HG02870 (cell line): ENCODE results near the gene CDK2AP2.
"Not testable (repeated sequence)": the region's sequence is repeated elsewhere in the genome, so short reads cannot be mapped to it uniquely, and the experiment has no call there.

Source experiments
- ATAC-seq: cut with Tn5 transposase; IDR thresholded peaks from one replicate; pipeline ENCODE4 v1.9.1; 2021; ENCODE audit warnings: mild to moderate bottlenecking, moderate library complexity; ENCODE audit not compliant: unreplicated experiment

Gene CDK2AP2

DNA sequence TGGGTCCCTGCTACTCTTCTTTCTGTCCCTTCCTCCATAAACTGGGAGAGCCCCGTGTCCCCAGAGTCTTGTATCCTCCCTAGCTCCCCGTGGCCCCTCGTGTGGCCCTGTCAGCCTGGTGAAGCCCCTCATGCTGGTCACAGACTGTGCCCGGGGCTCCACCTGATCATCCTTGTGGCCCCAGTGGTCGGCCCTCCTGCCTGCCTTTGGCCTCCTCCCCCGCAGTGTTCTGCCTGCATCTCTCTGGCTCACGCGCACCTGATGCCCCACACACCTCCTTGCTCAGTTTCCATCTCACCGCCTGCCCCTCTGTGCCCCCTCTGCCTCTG lies 16.5 kb upstream of the CDK2AP2 start:
- no peak for ATAC-seq

DNA sequence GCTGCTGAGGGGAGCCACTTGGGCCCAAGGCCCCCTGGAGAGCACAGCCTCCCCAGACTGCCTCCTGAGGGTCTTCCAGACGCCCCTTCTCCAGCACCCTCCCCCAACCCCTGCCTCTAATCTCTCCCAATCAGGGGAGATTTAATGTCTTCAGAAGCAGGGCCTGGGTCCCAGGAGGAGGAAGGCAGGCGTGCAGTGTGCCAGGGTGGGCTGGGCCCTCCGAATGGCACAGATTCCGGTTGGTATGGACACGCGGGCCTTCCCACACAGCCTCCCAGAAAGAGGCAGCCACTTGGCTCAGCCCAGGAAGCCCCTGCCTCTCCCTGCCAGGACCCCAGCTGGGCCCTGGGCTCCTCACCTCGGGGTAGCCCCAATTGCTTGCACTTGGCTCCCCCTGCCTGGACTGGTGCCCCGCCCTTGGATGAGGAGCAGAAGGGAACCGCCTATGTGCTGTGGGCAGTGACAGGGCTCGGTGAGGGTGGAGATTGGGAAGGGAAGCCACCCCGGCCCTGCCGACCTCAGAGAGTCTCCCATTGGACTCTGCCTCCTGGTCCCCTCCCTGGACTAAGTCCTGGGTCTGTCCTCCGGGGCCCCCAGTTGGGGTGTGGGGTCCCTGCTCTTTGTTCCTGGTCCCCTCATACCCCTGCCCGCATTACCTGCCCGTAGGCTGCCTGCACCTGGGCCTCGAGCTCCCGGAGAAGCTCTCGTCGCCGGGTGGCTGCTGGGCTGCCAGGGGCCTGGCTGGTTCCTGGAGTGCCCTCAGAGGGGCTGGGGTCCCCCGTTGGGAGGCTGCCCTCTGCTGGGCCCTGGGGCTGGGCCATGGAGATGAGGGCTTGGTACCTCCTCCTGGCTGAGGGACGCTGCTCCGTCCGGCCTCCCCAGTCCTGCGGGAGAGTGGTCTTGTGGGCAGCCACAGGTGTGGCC lies 15.9 kb upstream of the CDK2AP2 start:
- ATAC-seq = no peak

DNA sequence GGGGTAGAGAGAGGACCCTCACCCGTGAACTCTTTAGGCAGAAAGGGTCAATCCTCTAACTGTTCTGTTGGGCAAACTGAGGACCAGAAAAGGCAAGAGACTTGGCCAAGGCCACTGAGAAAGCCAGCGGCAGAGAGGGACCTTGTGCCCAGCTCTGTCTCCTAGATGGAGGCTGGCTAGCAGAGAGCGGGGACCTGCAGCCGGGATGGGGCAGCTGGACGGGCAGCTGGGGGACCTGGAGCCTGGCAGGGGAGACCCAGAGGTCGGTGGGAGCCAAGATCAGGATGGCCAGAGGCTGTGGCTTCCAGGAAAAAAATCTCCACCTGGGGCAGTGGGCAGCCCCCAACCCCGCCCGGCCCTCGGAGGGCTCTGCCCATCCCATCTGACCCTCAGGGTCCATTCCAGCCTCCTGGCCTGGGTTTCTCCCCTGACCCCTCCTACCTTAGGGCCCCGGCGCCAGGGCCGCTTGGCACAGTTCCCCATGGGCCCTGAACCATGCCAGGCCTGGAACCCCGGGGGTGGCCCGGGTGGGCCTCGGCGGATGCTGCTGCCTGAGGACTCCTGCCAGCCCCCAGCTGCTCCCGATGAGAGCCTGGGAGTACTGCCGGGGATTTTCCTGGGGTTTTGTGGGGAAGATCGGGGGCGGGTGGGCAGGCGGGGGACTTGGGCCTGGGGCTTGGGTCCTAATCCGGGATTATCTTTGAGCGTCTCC lies 15.0 kb upstream of the CDK2AP2 start, which contains the start of gene CABP2:
Gene CABP2 (minus strand): TSS at position 603 of the 712 bp plus-strand sequence. CDS start 120 bp downstream, at position 483.
- no peak for ATAC-seq

DNA sequence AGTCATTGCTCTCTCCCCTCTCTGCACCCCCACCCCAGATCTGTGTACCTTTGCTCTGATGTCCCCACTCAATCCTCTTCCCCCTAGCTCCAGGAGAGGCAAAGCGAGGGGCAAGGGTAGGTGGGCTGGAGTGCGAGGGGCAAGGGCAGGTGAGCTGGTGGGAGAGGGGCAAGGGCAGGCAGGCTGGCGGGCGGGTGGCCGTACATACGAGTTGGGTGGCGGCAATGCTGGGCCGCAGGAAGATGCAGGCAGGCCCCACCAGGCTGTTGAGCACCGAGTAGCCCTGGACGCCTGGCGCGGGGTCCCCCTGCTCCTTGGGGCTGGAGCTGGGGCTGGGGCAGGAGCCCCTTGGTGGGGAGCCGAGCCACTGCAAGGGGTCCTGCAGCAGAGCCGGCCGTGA lies 14.4 kb upstream of the CDK2AP2 start:
- no peak for ATAC-seq

DNA sequence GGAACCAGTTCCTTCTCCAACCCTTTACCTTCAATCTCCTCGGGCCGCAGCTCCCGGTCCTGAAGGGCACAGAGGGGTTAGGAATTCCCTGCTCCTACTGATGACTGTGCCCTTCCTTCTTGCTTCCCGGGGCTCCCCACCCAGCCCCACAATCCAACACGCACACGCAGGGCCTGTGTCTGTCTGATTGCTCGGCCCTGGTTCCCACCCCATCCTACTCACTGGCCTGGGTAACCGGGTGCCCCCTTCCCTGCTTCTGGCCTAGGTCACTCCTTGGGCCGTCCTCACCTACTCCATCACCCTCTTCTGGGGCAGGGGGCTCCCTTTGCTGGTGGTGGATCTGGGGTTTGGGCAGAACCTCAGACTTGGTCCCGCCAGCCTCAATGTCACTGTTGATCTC lies 14.0 kb upstream of the CDK2AP2 start:
- ATAC-seq = no peak

DNA sequence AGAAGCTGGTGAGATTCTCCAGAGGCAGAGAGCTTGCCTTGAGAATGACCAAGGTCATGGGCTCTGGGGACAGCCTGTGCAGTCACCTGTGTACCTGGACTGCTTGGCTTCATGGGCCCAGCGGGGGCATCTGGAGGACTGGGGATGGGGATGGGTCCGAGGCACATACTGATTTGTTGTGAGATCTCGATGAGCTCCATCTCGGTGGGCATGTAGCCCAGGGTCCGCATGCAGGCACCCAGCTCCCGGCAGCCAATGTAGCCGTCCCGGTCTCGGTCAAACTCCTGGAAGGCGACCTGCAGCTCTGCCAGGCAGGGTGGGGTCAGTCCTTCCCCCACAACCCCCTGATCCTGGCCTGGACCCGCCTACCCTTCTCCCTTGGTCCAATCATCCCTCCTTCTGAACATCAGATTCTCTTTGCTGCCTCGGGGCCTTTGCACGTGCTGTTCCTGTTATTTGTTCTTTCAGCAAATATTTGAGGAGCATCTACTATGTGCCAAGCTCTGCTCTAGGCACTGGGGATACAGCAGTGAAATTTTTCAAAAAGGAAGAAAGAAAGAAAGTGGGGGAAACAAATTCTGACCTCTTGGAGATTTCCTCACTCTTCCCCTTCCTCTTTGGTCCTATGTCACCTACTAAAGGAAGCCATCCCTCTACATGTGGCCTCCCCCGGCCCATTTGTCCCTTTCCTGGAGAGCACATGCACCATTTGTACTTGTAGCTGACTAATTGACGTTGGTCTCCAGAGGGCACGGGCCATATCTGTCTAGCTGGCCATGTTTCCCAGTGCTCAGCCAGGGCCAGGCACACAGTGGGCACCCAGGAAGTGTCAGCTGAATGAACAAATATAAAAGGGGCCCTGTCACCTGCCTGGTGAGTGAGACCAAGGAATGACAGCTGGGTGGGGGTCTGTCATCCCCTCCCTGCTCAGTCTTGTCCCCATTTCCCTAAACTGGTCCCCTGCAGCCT lies 13.2 kb upstream of the CDK2AP2 start:
- ATAC-seq = no peak

DNA sequence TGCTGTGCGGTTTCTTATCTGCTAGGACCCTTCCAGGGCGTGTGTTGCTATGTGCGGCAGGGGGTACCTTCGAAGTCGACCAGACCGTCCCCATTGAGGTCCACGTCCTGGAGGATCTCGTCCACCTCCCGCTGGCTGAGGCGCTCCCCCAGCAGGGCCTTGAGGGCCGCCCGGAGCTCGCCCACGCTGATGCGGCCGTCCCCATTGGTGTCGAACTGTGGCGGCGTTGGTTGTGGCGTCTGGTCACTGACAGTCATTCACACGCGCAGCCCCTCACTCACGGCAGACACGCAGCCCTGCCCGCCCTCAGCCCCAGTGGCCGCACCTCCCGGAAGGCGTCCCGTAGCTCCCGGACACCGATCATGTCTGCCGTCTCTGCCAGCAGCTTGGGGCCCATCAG lies 11.8 kb upstream of the CDK2AP2 start:
- no peak for ATAC-seq

DNA sequence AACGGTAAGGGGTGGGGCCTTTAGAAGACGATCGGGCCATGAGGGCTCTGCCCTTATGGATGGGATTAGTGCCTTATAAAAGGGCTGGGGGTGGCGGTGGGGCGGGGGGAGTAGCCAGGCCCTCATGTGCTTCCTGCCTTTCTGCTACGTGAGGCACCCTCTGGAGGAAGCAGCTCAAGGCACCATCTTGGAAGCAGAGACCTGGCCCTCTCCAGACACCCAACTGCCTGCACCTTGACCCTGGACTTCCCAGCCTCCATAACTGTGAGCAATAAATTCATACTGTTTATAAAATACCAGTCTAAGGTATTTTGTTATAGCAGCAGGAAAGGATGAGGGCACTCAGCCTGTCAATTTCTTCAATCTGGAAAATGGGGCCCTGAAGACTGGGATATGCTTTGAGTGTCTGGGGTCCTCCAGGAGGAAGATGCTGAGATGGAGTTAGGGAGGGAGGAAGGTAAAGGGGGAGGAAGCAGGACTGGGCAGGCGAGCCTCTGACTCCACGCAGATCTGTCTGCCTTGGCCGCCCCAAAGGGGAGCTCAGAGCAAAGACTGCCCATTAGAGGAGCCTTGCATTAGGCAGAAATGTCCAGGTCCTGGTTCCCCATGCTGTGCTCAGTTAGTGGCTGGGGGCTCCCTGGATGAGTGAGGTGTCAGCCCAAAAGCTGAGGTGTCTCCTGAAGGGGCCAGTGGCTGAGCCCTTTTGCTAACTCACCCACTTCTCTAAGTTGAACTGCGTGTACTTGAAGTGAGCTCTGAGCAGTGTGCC lies 10.0 kb upstream of the CDK2AP2 start:
- no peak for ATAC-seq

DNA sequence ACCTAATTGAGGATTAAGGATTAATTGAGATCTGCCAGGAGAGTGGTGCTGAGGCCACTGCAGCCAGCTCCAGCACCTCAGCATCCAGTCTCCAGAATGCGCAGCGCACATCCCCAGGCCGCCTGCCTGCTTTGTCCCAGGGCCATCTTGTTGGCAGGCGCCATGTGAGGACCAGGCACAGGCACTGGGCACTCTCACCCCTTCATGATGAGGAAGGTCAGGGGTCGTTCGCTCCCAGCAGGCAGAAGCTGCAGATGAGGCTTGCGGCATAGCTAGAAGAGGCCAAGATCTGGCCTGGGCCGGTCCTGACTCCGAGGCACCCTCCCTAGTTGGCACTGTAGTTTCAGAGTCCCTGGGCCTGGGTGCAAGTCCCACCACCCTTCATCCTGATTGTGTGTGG lies 8.8 kb upstream of the CDK2AP2 start:
- no peak for ATAC-seq

DNA sequence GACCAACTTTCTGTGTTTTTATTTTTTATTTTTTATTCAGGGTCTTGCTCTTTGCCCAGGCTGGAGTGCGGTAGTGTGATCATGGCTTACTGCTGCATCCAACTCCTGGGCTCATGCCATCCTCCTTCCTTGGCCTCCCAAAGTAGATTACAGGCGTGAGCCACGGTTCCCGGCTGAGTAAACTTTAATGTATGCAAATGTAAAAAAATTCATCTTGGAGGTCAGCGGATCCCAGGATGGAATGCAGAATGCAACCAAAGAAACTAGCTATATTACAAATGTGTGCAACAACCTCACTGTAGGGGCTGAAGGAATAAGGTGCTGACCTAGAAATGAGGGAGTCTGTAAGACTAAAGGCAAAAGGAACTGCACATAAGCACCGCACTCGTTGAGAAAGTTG lies 6.2 kb upstream of the CDK2AP2 start:
- ATAC-seq = no peak

DNA sequence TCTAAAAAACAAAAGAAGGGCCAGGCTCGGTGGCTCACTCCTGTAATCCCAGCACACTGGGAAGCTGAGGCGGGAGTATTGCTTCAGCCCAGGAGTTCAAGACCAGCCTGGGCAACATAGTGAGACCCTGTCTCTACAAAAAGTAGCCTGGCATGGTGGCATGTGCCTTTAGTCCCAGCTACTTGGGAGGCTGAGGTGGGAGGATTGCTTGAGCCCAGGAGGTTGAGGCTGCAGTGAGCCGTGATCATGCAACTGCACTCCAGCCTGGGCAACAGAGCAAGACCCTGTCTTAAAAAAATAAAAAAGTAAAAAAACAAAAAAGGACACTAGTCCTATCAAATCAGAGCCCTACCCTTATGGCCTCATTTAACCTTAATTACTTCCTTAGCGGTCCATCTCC lies 3.6 kb upstream of the CDK2AP2 start:
- not testable (repeated sequence) for ATAC-seq

DNA sequence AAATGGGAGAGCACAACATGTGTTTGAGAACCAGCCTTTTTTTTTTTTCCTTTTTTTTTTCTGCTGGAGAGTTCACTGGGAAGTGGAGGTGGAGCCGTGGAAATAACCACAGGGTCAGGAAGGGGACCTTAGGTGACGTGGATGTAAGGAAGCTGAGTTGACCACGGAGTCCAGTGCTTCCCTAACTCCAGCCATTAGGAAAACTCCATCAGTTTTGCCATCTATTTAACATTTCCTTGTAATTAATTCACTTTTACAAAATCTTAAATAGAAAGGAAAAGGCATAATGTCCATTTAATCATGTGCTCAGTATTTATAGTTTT lies 2.0 kb upstream of the CDK2AP2 start:
- ATAC-seq = no peak

DNA sequence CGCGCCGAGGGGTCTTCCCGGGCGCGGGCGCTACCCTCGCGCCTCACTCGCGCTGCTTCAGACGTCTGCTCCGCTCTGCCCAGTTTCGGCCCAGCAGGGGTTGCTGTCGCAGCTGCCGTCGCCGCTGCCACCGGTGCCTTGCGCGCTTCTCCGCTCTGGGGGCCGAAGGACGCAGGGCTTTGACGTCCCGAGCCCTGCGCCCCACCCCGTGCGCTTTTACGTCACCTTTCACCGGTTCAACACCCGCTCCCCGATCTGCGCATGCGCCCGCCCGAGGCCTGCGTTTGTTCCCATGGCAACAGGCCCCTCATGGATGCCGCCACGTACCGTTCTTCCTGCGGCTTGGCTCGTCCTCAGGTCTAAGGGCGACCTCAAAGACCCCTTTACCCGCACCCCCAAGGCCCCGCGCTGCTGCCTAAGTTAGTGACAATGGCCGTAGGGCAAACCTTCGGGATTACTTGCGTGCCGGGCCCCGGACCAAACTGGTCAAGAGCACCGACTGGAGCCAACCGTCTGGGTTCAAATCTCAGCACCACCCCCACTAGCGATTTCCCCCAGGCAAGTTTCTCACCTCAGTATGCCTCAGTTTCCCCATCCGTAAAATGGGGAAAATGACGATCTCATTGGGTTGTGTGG lies 642 bp upstream of the CDK2AP2 start:
- peak; percentile 36 for ATAC-seq

DNA sequence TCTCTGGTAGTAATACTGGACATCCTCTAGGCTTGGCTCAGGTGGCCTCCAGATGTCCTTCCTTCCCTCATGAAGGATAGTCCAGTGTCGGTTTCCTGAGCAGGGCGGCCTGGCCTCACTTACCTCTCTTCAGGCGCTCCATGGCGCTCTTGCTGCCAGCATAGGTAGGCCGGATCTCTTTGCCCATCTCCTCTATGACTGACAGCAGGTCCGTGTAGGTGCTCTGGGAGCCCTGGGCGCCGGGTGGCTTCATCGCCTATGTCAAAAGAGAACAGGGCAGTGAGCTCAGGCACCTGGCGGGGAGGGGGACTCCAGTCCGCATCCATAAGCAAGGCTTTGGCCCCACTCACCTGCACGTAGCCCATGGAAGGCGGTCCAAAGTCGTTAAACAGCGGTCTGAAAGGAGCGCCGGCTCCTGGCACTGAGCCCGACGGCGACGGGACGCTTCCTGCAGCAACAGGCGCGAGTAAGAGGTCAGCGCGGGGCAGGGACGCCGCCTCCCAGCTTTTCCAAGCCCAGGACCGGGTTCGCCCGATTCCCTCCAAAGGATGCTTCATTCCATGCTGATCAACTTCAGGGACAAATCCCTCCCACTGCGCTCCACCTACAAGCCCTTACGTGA lies 609 bp downstream of the CDK2AP2 start:
- no peak for ATAC-seq

DNA sequence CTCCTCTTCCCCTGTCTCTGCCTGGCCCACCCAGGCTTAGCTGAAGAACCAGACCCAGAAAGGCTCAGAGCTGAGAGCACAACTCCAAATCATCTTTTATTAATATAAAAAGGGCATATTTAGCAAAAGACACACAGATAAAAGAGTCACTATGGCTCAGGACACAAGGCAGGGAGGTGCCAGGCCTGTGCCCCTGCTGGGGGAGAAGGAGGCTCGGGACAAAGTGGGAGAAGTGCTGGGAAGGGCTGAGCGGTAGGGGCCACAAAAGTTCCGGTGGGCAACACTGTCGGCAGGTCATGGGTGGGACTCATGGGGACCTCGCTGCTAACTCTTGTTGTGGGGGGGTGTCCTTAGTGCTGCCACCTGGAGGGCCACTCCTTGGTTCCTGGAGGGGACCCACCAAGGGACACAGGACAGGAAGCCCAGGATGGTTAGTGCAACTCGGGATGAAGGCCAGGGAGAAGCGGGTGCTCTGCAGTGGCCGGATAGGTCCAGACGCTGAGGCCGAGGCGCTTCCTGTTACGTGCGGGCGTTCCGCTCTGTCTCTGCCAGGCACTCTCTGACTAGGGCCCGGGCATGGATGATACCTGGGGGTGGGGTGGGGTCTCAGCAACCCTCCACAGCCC lies 1.4 kb downstream of the CDK2AP2 start:
- ATAC-seq = no peak

DNA sequence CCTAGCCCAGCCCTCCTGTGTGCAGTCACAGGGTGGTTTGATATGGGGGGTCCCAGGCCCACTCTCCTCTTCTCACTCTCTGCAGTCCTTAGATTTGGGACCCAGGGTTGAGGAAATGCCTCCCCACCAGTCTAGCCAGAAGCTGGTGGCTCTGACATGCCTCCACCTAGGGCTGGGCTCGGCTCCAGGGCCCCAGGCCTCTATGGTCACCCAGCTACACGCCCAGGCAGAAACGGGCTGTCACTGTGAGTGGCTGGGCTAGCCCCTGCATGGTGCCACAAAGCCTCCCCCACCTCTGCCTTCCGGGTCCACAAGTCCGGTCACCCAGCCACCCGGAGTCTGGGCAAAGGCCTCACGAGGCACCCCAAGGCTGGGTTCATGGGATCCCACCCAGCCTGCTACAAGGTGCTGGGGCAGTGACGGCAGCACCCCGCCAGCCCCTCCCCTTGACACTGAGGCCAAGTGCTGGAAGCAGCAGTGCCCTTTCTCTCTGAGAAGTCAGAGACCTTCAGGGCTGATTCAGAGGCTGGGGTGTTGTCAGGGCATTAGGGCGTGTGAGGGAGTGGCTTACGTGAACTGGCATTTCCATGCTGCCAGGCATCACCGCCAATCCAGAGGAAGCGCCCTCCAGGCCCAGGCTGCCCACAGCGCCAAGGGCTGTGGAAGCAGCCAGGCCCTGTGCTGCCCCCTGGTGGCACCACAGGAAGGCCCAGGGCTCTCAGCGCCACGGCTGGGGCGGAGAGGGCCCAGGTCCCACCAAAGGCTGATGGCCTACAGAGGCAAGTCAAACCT lies 2.2 kb downstream of the CDK2AP2 start:
- no peak for ATAC-seq

DNA sequence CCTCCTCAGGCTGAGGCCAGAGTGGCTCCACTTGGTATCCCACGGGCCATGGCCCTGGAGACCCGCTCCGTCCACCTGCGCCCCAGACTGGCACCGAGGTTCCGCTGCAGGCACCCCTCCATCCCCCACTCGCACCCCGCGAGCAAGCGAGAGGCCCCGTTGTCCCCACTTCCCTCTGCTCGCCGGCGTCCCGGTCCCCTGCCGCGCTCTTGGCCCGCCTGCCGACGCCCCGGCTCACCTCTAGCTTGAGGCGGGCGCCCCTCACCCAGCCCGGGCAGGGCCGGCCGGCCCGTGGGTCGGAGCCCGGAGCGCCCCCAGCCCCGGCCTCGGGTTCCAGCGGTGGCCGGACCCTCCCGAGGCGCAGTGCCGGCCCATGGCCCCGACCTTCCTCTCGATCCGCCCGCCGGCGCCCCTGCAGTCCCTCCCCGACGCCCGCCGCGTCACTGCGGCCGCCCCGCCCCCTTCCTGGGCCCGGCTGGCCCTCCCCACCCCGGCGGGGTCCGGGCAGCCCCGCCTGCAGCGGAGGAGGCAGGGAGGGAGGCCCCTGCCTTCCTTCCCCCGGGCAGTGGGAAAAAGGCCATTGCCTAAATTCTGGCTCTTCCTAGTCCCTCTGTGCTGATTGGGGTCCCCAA lies 2.9 kb downstream of the CDK2AP2 start, which contains the start of gene PITPNM1:
Gene PITPNM1 (minus strand): TSS at position 414 of the 632 bp plus-strand sequence. CDS start 1,183 bp downstream, outside the sequence.
- no peak for ATAC-seq
